Measurements from ENCODE around the gene FGFR3. TPM values are rescaled to one million over a fixed set of nuclear protein-coding genes. Genes with fewer than 3 reads are reported as not detected.

Gene FGFR3
- total and polyA plus RNA-seq, 2 of the 4 experiments (the other 2 are of a cell fraction): 0.18 to 0.67 TPM

DNA sequence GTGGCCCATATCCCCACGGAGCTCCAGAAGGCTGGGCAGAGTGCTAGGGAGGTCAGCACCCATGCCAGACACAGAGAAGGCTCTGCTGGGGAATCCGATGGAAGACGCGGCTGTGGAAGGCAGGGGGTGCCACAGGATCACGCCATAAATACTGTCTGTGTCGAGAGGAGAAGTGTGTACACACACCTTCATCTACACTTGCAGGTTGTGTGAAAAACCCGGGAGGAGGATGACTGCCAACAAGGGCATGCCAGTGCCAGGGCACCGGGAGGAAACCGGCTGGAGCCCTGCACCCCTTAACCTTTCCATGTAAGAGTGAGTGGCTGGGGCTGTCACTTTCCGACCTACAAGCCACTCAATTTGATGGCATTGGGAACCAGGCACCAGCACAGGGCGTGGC, 31.7 kb downstream of the FGFR3 start (continued):
- TF ChIP-seq SMC3 (IDR thresholded peaks at IDR 0.05; ENCODE audit: low read depth, low read length): no peak
- no peak for TF ChIP-seq CHD1 (IDR thresholded peaks at IDR 0.05; ENCODE audit: low read depth, low read length)
- TF ChIP-seq MXI1 (IDR thresholded peaks at IDR 0.05; ENCODE audit: borderline replicate concordance, low read depth, low read length): no peak

DNA sequence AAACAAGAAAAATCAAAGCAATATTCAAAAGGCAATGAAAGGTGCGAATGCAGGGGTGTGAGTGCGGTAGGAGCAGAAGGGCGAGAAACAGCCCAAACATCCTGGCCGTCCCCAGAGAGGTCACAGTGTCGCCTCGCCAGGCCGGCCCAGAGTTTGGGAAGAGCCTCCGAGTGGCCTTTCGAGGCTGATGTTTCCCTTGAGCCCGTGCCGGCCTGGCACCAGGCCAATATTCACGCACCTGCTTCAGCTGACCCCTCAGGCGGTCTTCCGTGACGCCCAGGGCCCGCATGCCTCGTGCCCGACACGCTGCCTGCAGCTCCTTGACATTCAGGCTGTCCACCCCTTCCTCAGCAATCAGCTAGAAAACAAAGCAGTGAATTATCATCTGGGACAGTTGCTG, 32.2 kb downstream of the FGFR3 start:
- ChIA-PET CTCF (no interaction called here), POLR2A (ENCODE audit: unreplicated experiment) (no interaction called here)
- Histone ChIP-seq H3K9ac (ENCODE audit: low read depth, low read length) (no peak overlapping the region), H3K4me2 (ENCODE audit: low read depth, low read length) (no peak overlapping the region), H3K79me1 (ENCODE audit: low read depth in 1 of 2, low read length in 2 of 2) (0 out of 4 replicates have a peak, but pooled peaks cover 0 to 3% of the 10 kb centered on the region in 2 experiments), H3K18ac (ENCODE audit: low read depth, low read length) (no peak overlapping the region), H3K9me1 (ENCODE audit: insufficient read depth, low read length) (no peaks in the 10 kb centered on the region), H2BK120ac (ENCODE audit: low read depth, low read length) (no peak overlapping the region), H2AK9ac (replicated peaks; ENCODE audit: low read depth, low read length, poor library complexity) (no peak overlapping the region), H3K27me3 (ENCODE audit: control insufficient read depth, insufficient read depth, low read length) (no peaks in the 10 kb centered on the region), H2AK5ac (ENCODE audit: low read depth, low read length) (no peak overlapping the region), H3K23ac (ENCODE audit: low read depth, low read length) (no peak overlapping the region), H3K4ac (ENCODE audit: low read depth, low read length) (no peak overlapping the region), H2AFZ (replicated peaks; ENCODE audit: low read length, poor library complexity) (no peak overlapping the region), H3K4me3 (ENCODE audit: insufficient read depth, low read depth, low read length) (no peak overlapping the region), H2BK5ac (ENCODE audit: low read depth, low read length, poor library complexity, severe bottlenecking) (no peak overlapping the region), H4K5ac (ENCODE audit: low read depth, low read length) (no peak overlapping the region), H2BK15ac (ENCODE audit: low read depth, low read length) (no peak overlapping the region), H3K56ac (ENCODE audit: extremely low read depth, insufficient read depth, low read length) (no peak overlapping the region), H4K8ac (ENCODE audit: low read depth in 2 of 2, low read length in 2 of 2) (no peak overlapping the region), H4K20me1 (ENCODE audit: insufficient read depth, low read length) (no peaks in the 10 kb centered on the region), H3K9me3 (ENCODE audit: control insufficient read depth, insufficient read depth, low read length) (no peaks in the 10 kb centered on the region), H3K4me1 (ENCODE audit: control insufficient read depth, insufficient read depth, low read length) (peaks cover 3% of the 10 kb centered on the region; the same call in 1 of the 2 replicates), H2BK20ac (ENCODE audit: low read depth, low read length) (no peak overlapping the region), H3K27ac (ENCODE audit: insufficient read depth, low read length) (no peak overlapping the region), H3K14ac (replicated peaks; ENCODE audit: low read depth, low read length) (no peak overlapping the region), H3K36me3 (ENCODE audit: control insufficient read depth, insufficient read depth, low read length) (peaks cover 51% of the 10 kb centered on the region), H4K91ac (ENCODE audit: insufficient read depth, low read depth, low read length) (no peak overlapping the region)
- DNase-seq: no peak
- dilution Hi-C loops (cut with HindIII; ENCODE audit: low sequenced_read_pairs, unreplicated experiment) (no loop called here), intact Hi-C loops (cut with micrococcal nuclease) (no loop called here), in situ Hi-C loops (cut with MboI; ENCODE audit: low sequenced_read_pairs) (no loop called here)
- no peak for ATAC-seq (ENCODE audit: low read depth)
- WGBS, 2 experiments (ENCODE audit: extremely low coverage in 2 of 2, insufficient read length in 1 of 2): 89% methylated on average over 6 of the region's 19 CpGs; no CpG with 5 or more reads in 1 of the 2 experiments
- BruUV-seq (replicated peaks): no TSS peak
- TF ChIP-seq RFX5 (IDR thresholded peaks at IDR 0.05; ENCODE audit: low read depth, low read length) (no peak), NFE2L2 (IDR thresholded peaks at IDR 0.05; ENCODE audit: low read depth, low read length) (no peak), MAFK (IDR thresholded peaks at IDR 0.05; ENCODE audit: low read depth, low read length) (no peak), POLR2A (IDR thresholded peaks at IDR 0.05; ENCODE audit: low read depth, low read length) (no peak), RCOR1 (IDR thresholded peaks at IDR 0.05; ENCODE audit: insufficient replicate concordance, low read length) (no peak), BHLHE40 (IDR thresholded peaks at IDR 0.05; ENCODE audit: low read depth, low read length) (no peak)
